HG03025 (cell line): ENCODE measurements around the gene CTDSPL.

Experiments used
- ATAC-seq: cut with Tn5 transposase; IDR thresholded peaks from one replicate; pipeline ENCODE4 v1.9.1; 2021; ENCODE audit warnings: mild to moderate bottlenecking, moderate library complexity; ENCODE audit not compliant: unreplicated experiment, low FRiP score

CTDSPL gene

GRCh38 chr3:37852771-37853170 is 8.9 kb upstream of the CTDSPL start:
- no peak for ATAC-seq

- ATAC-seq, result no peak
Observed at GRCh38 chr3:37853691-37854413, 7.8 kb upstream of the CTDSPL start.

GRCh38 chr3:37855363-37855970 is 6.2 kb upstream of the CTDSPL start:
- no peak for ATAC-seq

GRCh38 chr3:37856381-37856780 is 5.3 kb upstream of the CTDSPL start:
- ATAC-seq, result no peak

GRCh38 chr3:37858742-37859141 is 2.9 kb upstream of the CTDSPL start:
- no peak for ATAC-seq

GRCh38 chr3:37859354-37859753 is 2.3 kb upstream of the CTDSPL start:
- no peak for ATAC-seq

GRCh38 chr3:37859908-37860199 is 1.8 kb upstream of the CTDSPL start:
- no peak for ATAC-seq

GRCh38 chr3:37862219-37862902 is 681 bp downstream of the CTDSPL start:
- no peak for ATAC-seq

- ATAC-seq, result no peak
Observed at GRCh38 chr3:37862903-37863815, 1.5 kb downstream of the CTDSPL start.

- no peak for ATAC-seq
Observed at GRCh38 chr3:37863949-37864822, 2.5 kb downstream of the CTDSPL start.

GRCh38 chr3:37864904-37865303 is 3.2 kb downstream of the CTDSPL start:
- ATAC-seq, result no peak

GRCh38 chr3:37867144-37867543 is 5.5 kb downstream of the CTDSPL start:
- ATAC-seq, result no peak

GRCh38 chr3:37871858-37872257 is 10.2 kb downstream of the CTDSPL start:
- no peak for ATAC-seq

- ATAC-seq, result no peak
Observed at GRCh38 chr3:37872413-37873160, 10.9 kb downstream of the CTDSPL start.

- ATAC-seq, result no peak
Observed at GRCh38 chr3:37876279-37876678, 14.6 kb downstream of the CTDSPL start.

GRCh38 chr3:37882711-37883110 is 21.0 kb downstream of the CTDSPL start:
- no peak for ATAC-seq

GRCh38 chr3:37885814-37886213 is 24.1 kb downstream of the CTDSPL start:
- ATAC-seq, result no peak

- no peak for ATAC-seq
Observed at GRCh38 chr3:37886395-37886794, 24.7 kb downstream of the CTDSPL start.

- no peak for ATAC-seq
Observed at GRCh38 chr3:37887062-37887461, 25.4 kb downstream of the CTDSPL start.
